Activated naive CD4-positive, alpha-beta T cell treated with Interleukin-2 at 50 U/mL for 16 hours (primary cell): ENCODE results near the gene SHISA8.

Experiments
- DNase-seq: peaks from one replicate; pipeline ENCODE4 v3.0.0-alpha.2; 2020

SHISA8 gene

DNA sequence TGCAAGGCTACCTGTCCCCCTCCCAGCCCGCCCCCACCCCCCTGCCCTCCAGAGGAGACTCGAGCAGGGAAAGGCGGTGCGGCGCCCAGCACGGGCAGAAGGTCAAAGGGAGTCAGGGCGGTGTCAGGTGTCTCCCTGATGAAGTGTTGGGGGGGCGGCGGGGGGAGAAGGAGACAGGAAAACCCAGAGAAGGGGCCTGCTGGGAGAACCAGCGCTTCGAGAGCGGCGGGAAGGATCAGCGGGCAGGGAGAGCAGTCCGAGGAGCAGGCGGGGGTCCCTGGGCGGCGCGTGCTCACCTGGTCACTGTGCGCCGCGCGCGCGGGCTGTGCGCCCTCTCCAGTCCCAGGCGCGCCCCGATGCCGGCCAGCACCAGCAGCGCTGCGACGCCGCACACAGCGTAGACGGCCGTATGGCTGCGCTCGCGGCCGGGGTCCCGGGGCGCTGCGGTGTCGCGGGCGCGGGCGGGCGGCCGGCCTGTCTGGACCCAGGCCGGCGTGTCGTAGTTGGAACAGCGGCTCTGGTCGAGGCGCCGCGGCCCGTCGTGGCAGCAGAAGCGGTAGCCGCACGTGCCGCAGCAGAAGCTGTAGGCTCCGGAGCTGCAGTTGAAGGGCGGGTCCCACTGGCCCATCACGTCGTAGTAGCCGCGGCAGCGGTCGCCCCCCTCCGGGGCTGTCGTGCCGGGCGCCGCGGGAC is 886 bp downstream of the SHISA8 start:
- no peak for DNase-seq

DNA sequence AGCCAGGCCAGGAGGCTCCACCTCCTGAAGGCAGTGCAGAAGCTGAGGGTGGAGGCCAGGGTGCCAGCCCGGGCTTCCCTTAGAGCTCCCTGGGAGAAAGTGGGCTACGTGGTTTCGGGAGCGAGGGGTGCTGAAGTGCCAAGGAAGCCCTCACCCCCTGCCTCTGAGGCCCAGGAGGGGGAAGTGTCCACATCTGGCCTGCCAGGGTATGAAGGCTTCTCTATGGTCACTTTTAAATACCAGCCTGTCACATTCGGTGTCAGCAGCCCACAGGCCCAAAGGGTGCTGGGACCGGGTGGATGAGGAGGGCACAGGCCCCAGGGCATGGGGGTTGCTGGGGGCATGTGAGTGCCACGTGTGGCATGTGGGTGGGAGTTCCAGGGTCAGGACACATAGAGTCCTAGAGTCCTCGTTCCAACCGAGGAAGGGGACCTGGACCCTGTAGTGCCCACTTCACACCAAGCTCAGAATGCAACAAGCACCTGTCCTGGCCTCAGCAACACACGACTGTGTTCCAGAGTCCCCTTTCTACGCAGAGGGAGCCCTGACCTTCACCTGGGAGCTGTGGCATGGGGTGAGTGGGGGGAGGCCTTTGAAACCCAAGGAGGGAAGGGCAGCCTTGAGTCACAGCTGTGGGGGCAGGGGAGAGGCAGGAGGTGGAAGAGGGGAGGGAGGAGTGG is 1.7 kb downstream of the SHISA8 start:
- no peak for DNase-seq

DNA sequence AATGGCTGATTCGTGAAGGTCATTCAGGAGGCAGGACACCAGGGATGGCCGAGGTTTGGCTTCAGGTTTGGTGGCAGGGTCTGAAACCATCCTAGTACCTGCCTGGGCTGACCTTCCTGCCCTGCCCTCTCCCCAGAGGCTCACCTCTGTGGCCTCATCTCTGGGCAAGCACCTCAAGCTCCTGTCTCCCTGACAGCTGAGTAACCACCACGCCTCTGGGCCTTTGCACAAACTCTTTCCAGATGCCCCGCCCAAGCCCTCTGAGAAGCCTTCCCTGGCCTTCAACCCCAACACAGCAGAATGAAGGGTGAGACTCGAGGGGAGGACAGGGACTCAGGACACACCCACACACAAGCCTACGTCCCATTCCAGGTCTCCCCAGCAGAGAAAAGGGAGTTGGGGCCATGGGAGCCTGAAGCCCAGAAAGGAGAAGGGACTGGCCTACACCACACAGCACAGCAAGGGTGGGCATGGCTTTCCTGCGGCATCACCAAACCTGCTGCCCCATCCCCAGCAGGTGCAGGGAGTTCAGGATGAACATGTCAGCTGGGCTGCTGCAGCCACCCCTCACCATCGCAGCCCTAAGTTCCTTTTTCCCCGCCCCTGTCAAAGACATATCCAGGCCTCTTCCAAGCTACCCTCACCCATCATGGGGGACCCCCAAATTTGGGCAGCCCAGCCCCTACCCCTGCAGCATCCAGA is 2.4 kb downstream of the SHISA8 start:
- no peak for DNase-seq

DNA sequence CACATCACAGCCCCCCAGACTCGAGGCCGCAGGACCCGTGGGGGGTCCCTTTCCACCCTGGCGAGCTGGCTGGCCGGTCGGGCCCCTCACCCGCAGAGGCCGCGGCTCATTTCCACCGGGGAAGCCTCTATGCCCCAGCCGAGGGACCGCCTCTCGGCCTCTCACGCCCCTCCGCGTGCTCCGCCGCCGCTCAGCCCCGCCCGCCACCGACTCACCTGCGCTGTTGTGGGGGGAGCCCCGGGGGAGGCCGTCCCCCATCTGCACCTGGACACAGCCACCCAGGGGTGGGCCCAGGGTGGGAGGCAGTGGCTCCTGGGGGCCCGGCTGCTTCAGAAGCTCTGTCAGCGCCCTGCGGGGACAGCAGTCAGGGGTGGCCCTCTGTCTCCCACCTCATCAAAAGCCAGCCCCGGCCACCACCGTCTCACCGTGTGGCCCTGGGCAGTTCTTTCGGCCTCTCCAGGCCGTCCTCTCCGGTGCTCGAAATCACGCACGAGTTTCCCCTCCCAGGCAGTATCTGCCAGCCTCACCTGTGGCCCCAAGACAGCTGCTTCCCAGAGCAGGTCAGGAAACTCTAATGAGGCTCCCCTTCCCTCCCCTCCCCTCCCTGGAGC is 3.8 kb downstream of the SHISA8 start:
- peak; percentile 35 for DNase-seq

DNA sequence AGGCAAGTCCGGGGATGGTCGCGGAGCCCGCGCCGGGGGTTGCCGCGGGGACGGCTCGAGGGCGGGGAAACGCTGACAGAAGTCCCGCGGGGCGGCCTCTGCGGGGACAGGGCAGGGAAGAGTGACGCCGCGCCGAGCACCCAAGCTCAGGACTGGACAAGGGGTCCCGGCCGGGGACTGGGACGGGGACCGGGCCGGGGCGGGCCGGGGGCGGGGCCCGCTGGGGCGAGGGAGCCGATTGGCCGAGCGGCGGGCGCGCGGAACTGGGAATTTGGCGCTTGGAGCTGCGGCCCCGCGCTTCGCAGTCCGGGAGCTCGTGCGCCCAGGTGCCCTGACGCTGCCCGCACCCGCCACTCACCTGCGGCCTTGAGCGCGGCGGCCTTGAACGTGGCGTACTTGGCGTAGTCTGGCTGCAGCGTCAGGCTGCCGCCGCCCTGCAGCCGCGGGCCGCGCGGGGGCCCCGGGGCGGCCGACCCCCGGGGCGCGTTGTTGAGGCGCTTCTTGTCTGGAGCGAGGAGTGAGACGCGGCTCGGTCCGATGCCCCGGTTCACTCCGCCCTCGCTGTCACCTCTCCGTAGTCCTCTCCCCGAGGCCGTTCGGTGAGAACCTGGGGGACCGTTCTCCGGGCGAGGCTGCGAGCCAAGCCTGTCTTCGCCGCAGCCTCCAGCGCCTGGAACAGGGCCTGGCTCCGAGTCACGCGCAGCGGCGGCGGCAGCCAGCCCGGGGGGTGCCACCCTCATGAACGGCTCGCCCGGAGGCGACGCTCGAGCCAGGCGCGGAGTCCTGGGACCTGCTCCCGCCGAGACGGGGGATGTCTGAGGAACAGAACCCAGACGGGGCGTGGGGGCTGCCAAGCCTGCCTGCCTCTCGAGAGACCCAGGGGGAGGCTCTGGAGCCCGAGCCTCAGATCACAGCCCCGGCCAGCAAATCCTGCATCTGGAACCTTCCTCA is 4.5 kb downstream of the SHISA8 start:
- DNase-seq = peak; percentile 38

DNA sequence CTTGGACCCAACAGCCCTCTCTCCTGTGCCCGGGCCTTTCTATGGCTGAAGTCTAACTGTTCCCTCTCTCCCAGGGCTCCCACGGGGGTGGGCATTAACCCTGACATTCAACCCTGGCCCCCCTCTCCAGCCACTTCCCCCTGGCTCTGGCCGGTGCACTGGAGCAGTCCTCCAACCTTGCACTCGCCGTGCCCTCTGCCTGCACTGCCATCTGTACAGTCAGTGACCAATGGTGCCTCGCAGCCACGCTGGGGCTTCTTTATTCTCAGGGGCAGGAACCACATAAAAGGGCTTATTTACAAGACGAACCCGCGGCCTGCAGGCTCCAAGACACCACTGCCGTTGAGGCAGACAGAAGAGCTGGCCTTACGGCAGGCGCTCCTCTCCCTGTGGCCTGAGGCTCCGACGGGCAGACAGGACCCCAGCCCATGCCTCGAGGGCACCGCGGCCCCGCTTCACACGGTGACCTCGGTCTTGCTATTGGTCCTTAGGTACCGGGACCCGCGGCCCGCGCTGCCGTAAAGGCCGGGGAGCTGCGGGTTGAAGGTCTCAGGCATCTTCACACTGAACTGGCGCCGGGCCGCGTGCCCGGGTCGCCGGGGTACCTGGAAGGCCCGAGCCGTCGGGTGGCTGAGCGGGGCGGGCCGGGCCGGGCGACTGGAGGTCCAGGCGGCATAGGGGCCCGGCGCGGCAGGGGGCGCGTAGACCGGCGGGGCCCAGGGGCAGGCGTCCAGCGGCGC is 5.4 kb downstream of the SHISA8 start:
- no peak for DNase-seq

DNA sequence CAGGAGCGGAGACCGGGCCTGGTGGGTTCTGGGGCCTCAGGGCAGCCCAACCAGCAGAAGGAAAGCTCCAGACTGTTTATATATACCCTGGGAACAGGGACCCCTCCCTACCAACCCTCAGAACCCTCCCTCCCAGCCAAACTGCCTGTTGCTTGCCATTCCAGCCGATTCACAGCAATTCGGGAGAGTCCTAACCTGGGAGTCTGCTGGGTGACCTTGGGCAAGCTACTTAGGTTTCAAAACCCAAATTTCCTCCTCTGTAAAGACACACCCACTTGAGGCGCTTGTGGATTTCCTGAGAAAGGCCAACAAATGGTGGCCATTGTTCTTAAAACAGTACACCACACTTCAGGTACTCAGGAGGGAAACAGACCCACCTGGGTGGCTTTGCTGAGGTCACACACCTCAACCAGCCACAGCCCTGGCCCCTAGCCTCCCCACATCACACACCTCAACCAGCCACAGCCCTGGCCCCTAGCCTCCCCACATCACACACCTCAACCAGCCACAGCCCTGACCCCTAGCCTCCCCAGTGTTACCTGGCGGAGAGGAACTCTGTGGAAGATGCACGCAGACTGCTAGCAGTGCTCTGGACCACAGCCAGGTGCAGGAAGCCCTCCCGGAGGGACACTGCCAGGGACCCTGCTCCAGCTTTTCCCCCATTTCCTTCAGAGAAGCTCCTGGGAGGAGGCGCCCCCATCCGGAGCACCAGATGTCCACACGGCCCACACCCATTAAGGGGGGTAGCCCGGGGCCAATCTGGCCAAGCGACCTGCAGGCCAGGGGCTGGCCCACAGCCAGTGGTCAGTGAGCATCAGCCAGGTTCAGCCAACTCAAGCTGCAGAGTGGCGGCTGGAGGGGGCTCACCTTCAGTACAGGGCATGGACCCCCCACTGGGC is 6.2 kb downstream of the SHISA8 start:
- DNase-seq = no peak

DNA sequence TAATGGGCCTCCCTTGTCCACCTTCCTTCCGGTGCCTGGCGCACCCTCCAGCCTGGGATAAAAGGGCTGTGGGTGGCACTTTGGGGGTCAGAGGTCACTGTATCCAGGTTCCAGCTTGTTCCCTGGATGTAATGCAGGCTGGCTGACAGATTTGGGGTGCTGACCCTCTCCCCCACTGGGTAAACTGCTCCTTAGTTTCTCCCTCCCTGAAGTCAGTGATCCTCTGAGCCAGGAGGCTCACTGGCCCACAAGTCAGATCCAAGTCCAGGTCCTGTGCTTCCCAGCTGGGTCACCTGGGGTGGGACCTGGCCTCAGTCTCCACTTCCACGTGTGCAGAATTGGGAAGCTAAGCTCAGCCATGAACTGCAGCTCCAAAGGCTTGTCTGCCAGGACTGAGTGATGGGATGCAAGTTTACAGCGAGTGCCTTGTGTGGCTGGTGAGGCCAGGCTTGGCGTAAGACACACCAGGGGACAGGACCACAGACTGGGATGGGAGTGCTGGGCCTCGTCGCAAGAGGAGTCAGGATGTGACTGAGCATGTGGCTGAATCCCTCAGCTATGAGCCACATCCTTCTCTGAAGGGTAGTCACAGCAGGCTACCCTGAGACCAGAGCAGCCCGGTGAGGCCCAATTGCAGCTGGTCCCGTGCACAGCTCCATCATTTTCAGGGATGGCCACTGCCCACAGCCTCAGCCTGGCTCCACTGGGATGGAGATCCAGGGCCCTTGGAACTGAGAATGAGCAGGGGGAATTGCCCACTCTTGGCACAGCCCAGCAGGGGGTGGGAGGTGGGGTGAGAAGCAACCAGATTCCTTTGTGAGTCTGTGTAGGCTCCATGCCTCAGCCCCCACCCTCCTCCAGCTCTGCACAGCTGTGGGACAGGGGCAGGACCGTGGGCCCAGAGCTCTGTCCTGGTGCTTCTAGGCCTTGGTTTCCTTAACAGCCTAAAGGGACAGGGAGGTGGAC is 7.2 kb downstream of the SHISA8 start:
- no peak for DNase-seq

DNA sequence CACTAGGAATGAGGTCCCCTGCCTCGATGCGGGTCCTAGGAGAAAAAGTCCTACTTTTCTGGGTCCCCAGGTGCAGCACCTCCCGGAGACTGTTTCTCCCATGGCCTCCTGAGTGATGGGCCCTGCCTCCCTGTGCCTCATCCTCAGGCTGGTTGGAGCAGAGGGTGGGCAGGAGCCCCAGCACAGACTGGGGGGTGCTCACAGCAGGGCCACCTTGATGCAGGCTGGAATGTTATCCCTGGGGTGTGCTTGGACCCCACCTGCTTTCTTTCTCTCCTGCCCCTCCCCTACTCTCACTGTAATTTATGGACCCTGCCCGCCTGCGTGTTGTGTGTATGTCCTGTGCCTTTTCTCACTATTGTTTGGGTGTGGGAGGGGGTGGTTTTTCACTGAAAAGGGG is 8.1 kb downstream of the SHISA8 start:
- no peak for DNase-seq

DNA sequence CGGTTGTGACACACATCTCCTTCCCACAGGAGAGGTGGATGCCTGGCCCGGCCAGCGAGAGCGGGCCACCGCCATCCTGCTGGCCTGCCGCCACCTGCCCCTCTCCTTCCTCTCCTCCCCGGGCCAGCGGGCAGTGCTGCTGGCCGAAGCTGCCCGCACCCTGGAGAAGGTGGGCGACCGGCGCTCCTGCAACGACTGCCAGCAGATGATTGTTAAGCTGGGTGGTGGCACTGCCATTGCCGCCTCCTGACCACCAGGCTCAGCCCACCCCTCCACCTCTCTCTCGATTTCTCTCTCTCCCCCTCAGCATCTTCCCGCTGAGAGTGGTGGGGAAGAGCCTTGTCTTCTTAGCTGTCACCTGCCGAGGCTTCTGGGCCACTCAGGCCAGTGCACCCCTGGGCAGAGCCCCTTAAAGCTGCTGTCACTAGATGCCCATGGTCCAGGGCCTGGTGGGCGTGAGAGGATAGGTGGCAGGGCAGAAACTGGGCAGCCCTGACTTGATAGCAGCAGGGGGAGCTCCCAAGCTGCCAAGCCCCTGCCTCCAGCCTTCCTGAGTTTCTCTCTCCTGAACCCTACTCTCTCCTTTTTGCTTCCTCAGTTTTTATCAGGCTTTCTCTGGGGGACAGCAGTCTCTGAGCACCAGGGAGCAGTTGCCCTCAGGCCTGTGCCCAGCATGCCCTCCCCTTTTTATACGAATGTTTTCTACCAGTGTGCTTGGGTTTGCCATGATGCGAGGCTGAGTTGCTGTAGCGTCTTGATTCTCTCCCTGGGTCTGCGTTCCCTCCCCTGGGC is 9.3 kb downstream of the SHISA8 start:
- DNase-seq = no peak

DNA sequence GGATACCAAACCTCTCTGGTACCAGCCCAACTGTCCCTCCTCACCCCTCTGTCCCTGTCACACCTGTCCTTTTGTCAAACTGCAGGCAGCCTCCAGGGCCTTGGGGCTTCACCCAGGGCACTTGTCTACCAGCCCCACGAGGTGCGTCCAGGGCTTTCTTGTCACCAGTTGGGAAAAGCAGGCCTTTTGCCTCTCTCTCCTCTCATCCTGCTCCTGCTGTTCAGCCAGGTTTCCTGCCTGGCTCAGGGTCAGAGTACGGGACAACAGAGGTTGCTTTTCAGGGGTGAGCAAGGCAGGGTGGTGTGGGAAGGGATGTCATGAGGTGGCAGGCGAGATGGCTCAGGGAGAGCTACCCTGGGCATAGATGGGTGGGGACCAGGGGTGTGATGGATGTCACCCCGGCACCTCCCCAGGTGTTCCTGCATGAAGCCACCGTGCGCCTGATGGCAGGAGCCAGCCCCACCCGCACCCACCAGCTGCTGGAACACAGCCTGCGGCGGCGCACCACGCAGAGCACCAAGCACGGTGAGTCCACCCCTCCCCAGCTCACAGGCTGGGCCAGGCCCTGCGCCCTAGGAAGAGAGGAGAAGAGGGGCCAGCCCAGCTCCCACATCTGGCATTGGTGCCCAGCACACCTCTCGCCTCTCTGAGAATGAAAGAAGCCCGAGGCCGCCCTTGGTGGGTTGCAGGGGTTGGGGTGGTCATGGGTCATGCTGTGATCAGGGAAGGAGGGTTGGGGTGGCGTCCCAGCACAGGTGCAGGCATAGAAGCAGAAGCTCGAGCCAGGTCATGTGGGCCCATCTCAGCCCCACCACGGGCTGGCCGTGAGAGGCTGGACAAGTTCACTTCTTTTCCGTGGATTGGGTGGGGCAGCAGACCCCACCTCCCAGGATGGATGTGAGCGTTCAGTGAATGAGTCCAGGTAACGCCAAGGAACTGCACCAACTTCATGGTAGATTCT is 10.1 kb downstream of the SHISA8 start:
- DNase-seq = no peak

DNA sequence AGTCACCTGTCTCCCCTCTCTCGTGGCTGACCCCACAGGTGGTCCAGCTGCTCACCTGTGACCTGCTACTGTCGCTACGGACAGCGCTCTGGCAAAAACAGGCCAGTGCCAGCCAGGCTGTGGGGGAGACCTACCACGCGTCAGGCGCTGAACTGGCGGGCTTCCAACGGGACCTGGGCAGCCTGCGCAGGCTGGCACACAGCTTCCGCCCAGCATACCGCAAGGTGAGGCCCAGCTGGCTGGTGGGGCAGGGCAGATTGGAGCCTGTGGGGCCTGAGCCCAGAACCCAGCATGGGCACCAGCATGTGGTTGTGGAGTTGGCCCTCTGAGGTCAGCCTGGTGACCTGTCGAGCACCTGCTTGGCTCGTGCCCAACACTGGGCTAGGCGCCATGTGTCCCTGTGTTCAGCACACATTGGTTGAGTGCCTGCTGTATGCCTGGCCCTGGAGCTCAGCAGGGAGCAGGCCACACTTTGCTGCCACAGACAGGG is 11.9 kb downstream of the SHISA8 start:
- DNase-seq = no peak

DNA sequence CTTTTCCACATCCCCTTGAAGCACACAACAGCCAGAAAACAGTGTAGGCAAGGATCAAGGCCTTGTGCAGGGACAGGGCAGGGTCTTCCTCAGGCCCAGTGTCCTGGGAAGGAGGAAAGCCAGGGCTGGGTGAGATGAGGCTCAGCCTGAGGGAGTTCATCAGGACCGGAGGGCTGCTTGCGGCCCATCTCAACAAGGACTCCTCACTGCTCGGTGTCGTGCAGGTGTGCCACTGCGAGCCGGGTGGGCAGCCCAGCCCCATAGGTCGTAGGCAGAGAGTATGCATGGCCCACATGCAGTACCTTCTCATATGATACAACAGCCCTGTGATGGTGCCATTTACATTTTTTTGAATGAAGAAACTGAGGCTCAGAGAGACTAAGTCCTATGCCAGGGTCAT is 12.9 kb downstream of the SHISA8 start:
- DNase-seq = no peak

DNA sequence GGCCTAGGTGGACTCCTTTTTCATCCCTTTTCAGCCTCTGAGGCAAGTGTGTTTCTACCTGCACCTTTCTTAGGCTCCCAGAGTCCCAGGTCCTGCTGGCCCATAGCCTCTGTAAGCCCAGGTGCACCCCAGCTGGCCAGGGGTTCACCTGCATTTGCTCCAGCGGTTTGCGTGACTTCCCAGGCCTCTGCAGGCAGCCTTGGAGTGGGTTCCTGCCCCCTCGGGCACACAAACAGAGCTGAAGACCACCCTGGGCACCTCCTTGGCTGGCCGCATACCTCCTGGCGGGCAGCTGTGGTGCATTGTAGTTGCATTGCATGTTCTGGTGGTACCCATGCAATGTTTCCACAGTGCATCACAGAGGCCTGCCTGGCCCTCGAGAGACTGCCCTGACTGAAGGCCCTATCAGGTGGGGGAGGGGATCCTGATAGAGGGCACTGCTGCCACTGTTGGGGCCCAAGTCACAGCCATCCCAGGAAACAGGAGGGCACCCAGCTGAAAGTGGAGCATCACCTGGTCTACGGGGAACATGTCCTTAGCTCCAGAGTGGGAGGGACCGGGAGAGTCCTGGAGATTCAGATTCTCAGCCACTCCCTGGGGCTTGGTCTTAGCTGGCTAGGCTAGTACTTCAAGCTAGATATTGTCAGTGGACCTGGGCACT is 14.1 kb downstream of the SHISA8 start:
- no peak for DNase-seq

DNA sequence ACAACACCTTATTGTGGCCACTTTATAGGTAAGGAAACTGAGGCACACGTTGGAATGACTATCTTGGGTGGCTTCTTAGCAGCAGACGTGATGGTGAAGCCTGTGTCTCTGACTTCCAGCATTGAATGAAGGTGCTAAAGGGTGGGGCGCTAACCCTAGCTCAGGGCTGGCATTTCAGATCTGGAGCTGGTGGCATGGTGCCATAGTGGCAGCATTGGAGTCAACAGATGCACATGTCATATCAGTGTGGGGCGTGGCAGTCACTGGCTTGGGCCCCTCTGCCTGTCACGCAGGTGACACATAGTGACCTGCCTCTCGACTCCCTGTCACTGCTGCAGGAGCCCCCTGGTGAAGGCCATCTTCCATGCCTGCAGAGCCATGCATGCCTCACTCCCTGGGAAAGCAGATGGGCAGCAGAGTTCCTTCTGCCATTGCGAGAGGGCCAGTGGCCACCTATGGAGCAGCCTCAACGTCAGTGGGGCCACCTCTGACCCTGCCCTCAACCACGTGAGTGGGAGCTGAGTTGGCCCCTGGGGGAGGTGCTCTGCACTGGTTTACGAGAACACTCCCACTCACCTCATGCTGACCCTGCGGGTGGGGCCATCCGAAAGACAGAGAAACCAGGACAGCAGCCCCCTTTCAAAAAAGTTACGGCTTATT is 14.8 kb downstream of the SHISA8 start:
- no peak for DNase-seq

DNA sequence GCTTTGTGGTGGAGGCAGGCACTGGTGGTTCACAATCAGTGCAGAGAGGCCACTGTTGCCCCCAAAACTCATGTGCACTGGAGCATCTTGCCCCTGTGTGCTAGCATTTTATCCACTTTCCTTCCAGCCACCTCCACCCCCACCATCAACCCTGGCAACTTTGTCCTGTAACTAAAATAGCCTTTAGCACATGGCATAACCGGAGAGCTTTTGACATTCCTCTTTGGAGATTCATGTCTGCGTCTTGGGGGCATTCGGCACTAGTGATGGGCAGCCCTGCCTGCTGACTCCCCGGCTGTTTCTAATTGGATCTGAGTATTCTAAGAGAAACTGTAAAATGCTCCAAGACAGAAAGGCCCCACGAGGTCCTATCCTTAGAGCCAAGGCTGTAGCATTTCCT is 15.8 kb downstream of the SHISA8 start:
- no peak for DNase-seq
